Central memory CD4-positive, alpha-beta T cell (primary cell): ENCODE measurements around the gene LCE3E.
"Not testable (repeated sequence)": the region's sequence is repeated elsewhere in the genome, so short reads cannot be mapped to it uniquely, and the experiment has no call there.

ENCODE experiments used
- DNase-seq: peaks from one replicate; pipeline ENCODE4 v3.0.0; 2022
- total RNA-seq, 3 experiments: gene quantifications; one replicate each; lab custom pipeline; 2026; lab: John Stamatoyannopoulos, UW

Gene LCE3E, protein sequence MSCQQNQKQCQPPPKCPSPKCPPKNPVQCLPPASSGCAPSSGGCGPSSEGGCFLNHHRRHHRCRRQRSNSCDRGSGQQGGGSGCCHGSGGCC
- total RNA-seq: 0 reads per million in 3 experiments

DNA sequence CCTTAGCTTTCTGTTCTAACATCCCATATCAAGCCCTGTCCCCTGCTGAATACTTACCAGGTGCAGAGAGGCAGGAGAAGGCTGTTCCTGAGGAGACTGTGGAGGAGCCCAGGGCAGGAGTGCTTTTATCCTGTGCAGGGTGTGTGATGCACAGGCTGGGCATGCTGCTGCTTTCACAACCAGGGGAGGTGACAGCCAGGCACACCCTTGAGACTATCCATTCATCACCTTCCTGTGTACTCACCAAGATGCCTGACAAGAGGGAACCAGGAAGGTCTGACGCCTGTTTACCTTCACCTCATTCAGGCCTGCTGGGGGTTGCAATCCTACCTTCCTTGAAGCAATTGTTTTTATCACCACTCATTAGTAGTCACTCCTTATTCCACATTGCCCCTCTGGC, at the start of gene LCE3E:
Gene LCE3E, minus strand, starts transcription at position 100 of the 400 bp plus-strand sequence. CDS start 572 bp downstream, outside the sequence.
- DNase-seq: no peak

DNA sequence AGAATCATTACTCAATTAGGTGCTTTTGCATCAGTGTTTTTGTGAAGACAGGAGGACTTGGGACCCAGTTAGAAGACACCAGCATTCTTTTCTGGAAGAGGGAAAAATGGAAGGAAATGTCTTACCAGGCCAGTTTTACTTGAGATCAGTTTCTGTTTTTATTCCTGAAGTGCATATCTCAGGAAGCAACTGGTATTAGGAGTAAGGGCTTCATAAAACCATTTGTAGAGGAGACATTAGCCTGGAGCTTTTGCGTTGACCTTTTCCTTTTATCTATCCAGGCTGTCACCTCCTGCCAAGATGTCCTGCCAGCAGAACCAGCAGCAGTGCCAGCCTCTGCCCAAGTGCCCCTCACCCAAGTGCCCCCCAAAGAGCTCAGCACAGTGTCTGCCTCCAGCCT, 46.9 kb upstream of the LCE3E start, which contains the start of gene LCE3B:
Gene LCE3B, plus strand, starts transcription at position 301 of the 400 bp plus-strand sequence. Its CDS starts 0 bp downstream, at position 301.
- DNase-seq: no peak

DNA sequence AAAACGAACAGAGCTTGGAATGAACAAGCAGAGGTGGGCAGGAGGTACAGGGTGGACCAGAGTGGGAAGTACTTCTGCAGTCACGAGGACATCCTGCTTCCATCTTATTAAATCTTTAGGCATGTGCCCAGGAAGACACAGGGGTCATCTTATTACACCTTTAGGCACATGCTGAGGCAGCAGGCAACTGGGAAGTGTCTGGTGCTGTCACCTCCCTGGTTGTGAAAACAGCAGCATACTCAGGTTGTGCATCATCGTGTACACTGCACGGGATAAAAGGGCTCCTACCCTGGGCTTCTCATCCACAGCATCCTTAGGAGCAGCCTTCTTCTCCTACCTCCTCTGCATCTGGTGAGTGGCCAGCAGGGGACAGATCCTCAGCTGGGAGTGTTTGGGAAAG, 33.4 kb upstream of the LCE3E start, which contains the start of gene LCE3C:
Gene LCE3C, plus strand, starts transcription at position 301 of the 400 bp plus-strand sequence. CDS start 498 bp downstream, outside the sequence.
- DNase-seq: no peak

DNA sequence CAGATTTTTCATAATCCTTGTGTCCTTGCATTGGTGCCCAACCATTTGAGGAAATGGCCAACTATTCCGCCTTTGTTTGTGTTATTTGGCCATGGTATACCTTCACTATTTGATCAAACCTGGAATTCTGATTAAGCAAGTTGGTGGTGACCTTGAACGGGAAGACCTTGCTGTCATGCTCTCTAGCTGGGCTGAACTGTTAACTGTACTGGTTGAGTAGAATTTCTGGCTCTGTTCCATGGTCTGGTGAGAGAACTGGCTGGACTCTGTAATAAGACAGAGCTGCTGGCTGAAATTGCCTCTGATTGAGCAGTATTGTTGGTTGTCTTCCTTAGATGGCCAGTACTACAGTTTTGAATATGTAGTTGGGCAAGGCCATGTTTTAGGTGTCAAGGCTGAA, 30.4 kb upstream of the LCE3E start:
- DNase-seq: no peak

DNA sequence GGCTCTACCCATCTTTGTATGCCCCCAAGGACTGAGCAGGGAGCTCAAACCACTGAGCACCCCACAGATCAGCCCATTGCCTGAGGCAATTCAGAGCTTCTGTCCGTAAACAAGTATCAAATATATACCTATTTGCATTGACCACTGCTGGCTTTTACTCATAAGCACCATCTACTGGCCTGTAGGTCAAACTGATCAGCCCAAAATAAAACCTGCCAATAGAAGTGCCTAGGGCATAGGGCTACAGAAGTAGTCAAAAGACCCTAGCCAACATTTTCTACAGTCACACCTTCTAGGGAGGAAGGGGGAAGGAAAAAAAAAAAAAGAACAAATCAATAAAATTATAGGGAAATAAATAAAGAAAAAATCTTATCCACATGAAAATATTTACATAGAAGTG, 19.0 kb upstream of the LCE3E start:
- DNase-seq: no peak

DNA sequence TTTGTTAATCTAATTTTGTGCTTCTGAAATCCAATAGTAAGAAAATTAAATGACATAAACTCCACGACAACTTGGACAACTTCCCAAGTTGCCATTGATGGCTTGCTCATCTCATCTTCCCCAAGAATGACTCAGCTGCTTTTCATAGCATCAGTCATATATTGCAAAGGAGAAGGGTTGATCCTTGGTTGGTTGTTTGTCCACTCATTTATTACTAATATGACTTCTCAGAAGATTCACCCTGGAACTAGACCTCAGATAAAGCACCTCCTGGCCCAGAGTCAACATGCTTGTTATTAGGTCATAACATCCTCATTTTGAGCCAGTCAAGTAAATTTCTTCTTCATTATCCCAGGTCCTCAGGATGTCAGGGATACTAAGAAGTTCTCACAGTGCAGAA, 16.1 kb upstream of the LCE3E start:
- no peak for DNase-seq

DNA sequence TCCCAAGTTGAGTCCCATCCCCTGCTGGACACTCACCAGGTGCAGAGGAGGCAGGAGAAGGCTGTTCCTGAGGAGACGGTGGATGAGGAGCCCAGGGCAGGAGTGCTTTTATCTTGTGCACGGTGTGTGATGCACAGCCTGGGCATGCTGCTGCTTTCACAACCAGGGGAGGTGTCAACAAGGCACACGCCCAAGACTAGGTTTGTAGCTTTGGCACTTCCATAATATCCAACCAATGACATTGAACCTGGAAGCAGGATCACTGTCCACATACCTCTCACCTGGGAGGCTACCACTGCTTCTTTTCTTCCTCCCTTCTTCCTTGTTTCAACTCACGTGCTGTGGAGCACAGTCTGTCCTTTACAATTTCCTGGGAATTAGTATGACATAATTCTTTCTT, 13.9 kb upstream of the LCE3E start, which contains the start of gene LCE3D:
Gene LCE3D, minus strand, starts transcription at position 84 of the 400 bp plus-strand sequence. CDS start 580 bp downstream, outside the sequence.
- DNase-seq: no peak

DNA sequence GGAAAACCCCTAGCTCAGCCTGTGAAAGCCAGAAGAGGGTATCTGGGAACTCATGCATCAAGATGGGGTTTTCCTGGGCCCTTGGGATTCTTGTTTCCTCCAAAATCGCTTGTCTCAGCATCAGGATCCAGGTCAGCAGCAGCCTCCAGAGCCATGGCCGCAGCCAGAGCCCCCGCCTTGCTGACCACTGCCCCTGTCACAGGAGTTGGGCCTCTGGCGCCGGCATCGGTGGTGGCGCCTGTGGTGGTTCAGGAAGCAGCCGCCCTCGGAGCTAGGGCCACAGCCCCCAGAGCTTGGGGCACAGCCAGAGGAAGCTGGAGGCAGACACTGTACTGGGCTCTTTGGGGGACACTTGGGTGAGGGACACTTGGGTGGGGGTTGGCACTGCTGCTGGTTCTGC, 12.9 kb upstream of the LCE3E start:
- DNase-seq: not testable (repeated sequence)

DNA sequence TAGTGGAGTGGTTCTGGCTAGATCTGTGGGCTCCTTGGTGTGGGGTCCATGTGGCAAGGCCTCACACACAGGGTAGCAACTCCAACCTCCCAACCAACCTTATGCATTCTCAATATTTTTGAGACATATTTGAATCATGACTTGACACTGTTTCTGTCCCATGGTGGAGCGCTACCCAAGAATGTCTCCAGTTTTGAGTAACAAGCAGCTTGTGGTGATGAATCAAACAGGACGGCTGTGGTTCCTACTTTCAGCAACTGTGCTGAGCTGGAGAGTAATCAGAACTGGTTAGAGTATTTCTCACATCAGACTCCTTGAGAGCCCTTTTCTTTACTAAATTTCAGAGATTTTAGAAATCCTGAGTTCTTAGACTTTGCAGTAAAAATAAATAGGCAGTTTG, 10.6 kb upstream of the LCE3E start:
- no peak for DNase-seq

DNA sequence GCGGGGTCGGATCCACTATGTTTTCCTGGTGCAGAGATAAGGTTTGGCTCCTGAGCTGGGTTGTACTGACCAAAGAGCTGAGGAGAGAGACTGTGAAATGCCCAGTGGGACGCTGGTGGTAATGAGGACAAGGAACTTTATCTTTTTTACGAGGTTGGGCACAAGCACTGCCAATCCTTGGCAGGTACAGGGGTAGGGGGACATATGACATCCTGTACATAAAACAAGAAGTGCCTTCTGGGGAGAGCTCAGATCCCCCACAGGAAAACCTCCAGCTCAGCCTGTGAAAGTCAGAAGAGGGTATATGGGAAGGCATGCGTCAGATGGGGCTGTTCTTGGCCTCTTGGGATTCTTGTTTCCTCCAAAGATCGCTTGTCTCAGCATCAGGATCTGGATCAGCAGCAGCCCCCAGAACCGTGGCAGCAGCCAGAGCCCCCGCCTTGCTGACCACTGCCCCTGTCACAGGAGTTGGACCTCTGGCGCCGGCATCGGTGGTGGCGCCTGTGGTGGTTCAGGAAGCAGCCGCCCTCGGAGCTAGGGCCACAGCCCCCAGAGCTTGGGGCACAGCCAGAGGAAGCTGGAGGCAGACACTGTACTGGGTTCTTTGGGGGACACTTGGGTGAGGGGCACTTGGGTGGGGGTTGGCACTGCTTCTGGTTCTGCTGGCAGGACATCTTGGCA, 905 bp downstream of the LCE3E start:
- DNase-seq: no peak

DNA sequence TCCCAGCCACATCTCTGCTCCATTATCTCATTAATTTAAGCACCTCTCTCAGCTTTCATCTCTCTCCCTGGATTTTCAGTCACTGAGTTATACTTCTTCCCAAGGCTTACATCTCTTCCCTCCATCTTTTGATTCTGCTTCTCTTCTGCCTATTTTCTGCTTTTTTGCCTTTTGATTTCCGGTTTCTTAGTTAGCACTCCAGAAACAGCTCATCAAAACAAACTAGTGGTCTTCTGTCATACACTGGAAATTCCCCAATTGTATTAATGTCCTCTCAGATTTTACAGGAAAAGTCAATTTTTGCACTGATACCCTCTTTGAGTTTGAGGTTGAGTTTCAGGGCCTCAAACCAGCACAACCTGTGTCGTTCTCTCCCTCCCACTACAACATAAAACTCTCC, 1.5 kb downstream of the LCE3E start:
- DNase-seq: no peak

DNA sequence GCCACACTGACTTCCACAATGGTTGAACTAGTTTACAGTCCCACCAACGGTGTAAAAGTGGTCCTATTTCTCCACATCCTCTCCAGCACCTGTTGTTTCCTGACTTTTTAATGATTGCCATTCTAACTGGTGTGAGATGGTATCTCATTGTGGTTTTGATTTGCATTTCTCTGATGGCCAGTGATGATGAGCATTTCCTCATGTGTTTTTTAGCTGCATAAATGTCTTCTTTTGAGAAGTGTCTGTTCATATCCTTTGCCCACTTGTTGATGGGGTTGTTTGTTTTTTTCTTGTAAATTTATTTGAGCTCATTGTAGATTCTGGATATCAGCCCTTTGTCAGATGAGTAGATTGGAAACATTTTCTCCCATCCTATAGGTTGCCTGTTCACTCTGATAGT, 18.2 kb downstream of the LCE3E start:
- not testable (repeated sequence) for DNase-seq

DNA sequence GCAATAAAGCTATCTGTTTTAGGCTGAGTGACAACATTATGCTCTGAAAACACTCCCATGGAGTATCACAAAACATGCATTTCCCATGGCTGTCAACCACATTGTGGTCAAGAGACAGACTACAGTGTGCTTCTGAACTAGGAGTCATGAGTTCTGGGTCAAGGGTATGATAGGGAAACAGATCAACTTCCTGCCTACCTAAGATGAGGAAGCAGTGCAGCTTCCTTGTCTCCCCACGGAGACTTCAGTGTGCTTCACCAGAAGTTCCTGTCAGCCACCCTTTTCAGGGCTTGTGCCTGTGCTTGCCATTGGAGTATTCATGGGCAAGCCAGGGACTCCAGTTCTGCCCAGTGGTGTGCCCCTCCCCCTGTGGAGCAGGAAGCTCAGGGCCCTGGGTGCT, 19.9 kb downstream of the LCE3E start:
- DNase-seq: no peak

DNA sequence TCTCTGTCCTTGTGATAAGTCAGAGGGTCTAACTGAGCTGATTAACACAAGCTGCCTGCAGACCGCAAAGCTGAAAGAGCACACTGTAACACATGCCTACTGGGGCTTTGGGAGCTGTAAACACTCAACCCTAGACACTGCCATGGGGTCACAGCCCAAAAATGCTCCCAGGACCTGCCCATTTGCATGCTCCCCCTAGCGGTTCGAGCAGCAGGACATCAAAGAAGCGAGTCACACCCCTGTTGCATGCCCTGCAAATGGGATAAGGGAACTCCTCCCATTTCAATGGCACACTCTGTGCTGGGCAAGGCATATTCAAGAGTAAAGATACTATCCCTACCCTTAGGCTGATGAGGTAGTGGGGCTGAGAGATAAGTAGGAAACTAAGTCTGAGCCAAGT, 22.8 kb downstream of the LCE3E start:
- no peak for DNase-seq

DNA sequence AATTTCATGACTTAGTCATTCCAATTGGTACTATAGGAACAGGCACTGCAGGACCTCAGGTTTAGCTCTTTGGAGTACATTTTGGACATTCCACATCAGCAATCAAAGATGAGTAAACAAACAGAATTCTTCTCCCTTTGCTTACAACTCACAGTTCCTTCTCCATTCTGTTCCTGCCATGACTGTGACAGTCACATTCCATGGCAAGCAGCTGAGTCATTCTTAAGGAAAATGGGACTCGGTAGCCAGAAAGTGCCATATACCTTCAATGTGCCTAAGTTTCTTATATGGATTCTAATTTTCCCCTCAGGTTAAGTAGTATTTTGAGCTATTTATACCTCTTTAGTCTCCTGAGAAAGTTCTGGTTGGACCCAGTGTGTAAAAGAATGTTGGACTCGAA, 26.7 kb downstream of the LCE3E start:
- DNase-seq: no peak

DNA sequence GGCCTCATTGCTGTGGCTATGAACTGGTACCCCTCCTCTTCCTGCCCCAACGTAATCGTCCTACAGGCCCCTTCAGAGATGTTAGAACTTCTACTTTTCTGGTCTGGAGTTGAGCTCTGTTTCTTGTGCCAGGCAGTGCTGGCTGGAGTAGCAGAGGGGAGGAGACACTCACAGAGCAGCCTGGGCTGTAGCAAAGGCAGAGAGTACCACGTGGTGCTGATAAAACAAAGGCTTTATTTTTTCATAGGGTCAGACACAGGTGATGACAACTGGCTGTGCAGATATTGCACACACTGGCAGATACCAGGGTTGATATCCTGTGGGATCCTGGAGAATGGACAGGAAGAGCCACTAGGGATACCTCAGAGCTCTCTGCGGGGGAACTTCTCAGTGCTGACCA, 29.1 kb downstream of the LCE3E start:
- DNase-seq: no peak

DNA sequence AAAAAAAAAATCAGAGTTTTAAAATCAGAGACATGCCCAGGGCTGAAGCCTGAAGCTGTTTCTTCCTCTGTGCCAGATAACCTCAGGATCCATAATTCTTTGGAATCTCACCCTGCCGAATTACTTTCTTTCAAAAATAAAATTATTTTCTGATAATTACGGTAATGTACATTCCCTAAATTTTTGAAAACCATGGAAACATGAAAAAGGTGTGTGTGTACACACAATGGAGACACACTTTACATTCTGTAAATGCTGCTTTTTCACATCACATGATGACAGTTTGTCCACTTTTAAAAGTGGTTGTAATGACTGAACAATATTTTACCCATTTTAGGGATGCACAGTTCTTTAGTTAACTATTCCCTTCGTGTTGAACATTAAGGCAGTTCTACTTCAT, 30.8 kb downstream of the LCE3E start:
- DNase-seq: no peak

DNA sequence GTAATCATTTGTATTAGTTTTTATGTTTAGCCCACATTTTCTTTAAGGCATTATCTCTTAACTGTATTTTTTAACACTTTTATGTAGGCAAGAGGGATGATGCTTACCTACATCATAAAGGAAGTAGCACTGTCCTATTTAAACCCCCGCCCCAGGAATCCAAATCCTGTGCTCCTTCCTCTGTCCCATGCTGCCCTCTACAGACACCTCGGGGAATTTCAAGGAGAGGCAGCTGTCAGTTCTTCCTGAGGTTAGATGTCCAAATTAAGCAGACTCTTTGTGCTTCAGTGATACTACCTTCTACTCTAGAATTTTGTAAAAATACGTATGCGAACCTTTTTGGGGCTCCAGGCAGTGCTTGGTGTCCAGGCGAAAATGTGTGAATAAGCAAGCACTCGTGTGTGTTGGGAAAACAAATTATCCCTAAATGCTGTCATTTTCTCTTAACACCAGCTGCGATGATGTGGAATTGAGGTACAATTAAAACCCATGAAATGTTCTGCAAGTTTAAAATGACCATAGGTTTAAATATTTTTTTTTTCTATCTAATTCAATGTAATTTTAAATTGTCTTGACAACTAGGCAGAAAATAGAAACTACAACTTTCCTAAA, 33.1 kb downstream of the LCE3E start:
- no peak for DNase-seq

DNA sequence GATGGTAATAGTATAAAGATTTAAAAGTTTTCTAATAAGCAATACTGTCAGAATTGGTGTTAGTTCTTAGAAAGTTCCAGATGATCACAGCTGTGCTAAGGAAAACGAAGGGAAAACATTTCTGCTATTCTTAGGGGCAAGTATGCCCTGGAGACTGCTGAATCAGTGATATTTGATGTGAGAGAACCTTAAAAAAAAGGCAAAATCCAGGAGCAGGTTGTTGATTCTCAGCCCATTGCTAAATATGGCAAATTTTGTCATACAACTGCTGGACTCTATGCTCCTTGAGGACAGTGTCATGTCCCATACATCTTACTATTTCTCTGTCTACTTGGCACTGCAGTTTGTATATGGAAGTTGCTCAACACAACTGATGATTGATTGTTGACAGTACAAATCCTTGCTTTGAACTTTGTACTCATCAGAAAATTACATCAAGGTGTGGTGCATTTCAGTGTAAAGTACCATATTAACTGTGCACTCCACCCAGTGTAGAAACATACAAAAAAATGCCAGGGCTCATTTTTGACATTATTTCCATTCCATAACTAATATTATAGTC, 41.4 kb downstream of the LCE3E start:
- DNase-seq: no peak

DNA sequence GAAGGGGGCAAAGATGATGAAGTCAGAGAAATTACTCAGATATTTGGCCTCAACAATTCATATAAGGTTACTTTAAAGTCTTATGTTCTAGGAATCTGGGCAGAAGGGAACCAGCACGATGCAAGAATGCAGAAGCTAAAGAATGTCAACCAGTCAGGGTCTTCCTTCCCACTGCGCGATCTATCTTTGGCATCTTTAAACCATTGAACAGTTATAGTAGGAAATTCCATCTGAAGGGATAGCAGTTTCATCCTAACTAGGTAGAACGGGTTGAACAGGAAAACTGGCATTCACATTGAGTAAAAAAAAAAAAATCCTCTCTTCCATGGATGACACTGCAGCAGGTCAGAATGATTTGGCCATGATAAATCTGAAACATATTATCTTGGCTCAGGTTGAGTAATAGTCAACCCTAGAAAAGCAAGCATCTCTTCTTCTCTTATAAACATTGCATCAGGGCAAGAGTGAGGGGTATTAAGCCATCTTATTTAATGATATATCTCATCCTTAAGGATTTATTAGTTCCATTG, 46.0 kb downstream of the LCE3E start:
- no peak for DNase-seq

DNA sequence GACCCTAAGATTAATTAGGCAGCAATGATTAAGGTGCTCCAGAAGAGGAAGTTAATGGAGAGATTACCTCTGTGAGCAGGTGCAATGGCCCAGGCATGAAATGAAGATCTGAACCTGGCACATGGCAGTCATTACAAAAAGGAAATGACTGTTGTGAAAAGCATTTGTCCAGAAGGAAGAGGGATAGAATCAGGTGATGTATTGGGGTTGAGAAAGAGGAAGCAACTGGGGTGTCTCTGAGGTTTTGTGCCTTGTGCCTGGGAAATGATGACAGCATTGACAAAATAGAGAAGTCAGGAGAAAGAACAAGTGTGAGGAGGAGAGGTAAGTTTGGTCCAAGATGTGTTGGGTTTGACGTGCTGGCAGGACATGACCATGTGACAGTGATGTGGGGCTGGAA, 46.7 kb downstream of the LCE3E start:
- DNase-seq: no peak

DNA sequence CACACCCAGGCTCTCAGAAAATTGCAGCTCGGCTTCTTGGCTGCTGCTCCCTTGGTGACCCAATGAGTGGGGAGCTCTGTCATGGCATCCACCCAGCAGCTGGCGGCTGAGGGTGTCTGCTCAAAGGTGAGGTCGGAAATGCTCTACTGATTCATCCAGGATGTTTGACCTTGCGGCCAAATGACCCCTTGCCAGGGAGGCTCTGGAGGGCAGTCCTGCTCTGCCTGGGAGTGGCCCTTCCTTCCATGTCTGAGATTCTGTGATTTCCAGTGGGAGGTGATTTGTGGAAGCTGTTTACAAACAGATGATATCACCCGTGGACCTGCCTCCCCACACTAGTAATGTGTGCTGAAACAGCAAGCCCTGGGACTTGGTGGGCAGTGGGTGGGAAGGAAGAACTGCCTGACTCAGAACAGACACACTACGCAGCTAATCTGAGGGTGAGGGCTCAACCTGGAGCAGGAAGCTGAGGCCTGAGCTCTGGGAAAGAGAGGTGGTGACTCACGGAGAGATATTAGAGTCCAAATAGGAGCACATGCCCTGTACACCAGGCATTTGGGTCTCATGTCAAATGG, 49.3 kb downstream of the LCE3E start:
- DNase-seq: no peak

DNA sequence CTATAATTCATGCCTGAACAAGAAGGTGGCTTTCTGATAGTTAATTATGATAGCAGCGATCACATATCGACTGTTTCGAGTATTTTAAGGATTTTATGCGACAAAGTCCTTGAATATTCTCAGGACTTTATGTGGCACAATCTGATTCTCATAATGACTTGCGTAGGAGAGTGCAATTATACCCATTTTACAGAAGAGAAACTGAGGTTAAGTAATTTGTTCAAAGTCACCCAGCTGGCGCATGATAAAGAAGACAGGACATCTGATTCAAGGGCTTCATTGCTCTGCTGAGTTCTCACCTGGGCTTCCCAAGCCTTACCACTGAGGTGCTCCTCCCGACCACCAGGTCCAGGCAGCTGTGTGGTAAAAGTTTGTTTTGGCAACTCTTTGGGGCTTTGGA, 50.5 kb downstream of the LCE3E start:
- DNase-seq: no peak
